Activated CD4-positive, CD25-positive, alpha-beta regulatory T cell treated with anti-CD3 and anti-CD28 coated beads, Interleukin-2, amount 50 U/mL, for 24 hours (primary cell): ENCODE data around the gene SH3TC2.

Source experiments
- ATAC-seq, 2 donors: fragments of 150-1000 bp; cut with Tn5 transposase; one replicate each; pipeline ENCODE4 v1.10.0; 2021; ENCODE audit warnings: mild to moderate bottlenecking in 1 of 2, moderate library complexity in 1 of 2

Gene SH3TC2

DNA sequence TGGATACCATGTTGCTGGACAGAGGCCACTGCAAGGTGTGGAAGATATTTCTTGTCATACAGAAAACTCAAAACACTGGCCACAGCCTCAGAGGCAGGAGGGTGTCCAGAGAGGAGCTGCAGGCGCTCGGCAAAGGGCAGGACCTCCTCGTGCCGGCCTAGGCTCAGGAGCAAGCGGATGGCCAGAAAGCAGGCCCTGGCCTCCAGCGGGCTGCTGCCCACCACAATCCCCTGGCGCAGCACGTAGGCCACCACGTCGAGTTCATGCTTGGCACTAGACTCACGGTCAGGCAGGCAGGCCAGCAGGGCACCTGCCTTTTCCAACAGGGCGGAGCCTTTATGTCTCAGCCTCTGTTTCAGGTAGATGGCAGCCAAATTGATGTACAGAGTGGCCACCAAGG lies 35.2 kb downstream of the SH3TC2 start:
- ATAC-seq = no peak

DNA sequence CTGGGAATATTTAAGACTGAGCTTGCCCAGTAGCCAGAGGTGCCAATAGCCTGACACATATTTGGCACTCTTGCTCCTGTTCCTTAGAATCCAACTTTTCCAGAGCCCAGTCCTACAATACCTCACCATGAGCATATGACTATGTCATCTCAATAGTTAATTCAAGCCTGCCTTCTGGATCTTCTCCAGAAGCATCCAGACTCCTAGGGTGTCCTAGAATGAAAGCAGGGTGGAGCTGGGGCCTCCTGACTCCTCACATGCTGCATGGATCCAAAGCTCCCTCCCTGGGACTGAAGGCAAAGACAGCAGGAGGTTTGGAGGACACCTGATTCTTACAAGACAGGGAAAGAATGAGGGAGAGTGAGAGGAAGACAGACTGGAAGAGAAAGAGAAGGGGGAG lies 37.9 kb downstream of the SH3TC2 start:
- no peak for ATAC-seq

DNA sequence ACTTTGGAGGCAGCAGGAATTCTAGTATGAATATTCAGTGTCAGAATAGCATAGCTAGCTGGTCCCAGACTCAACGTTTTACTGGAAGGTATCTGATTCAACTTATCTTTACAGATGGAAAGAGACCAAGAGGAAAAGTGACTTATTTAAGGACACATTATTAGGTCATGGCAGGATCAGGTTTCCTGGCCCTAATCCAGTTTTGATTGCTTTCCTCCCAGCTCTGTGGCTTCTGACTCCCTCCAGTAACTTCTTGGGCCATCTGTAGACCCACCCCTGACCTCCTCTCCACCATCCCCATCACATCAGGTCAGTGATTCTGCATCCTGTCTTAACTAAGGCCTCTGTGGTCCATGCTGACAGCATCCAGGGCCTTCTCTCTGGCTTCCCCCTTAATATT lies 38.4 kb downstream of the SH3TC2 start:
- ATAC-seq = no peak

DNA sequence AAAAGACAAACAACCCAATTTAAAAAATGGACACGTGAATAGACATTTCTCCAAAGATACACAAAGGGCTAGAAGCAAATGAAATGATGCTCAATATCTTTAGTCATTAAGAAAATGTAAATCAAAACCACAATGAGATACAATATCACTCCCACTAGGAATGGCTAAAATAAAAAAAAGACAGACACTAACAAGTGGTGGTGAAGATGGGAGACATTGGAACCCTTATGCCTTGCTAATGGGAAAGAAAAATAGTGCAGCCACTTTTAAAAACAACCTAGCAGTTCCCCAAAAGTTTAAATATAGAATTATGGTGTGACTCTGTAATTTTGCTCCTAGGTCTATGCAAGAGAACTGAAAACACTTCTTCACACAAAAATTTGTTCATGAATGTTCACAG lies 40.7 kb downstream of the SH3TC2 start:
- ATAC-seq = no peak

GRCh38 chr5:149019679-149020078 lies 43.2 kb downstream of the SH3TC2 start:
- ATAC-seq = no peak

- ATAC-seq = no peak
Observed at GRCh38 chr5:149018909-149019443, 43.9 kb downstream of the SH3TC2 start.

GRCh38 chr5:149017636-149018035 lies 45.2 kb downstream of the SH3TC2 start:
- no peak for ATAC-seq

- no peak for ATAC-seq
Observed at GRCh38 chr5:149015561-149015960, 47.3 kb downstream of the SH3TC2 start.

GRCh38 chr5:149015126-149015525 lies 47.7 kb downstream of the SH3TC2 start:
- no peak for ATAC-seq

DNA sequence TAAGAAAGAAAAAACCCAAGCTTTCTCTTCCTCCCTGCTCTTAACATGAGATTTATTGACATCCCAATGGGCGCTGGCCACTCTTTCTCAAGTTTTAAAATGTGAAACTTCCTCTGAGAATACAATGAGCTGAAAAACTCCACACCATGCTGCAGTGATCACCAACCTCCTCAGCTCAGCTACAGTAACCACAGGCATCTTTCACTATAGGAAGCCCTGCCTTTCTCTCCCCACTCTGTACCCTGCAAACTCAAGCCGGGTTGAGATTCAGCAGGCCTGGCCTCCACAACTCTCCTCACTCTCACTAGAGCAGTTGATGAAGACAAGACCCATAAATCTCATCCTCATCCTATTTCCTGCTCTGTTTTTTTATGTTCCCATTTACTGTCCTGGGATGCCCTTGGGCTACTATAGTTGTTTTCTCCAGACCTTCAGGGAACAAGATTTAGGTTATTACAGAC lies 48.3 kb downstream of the SH3TC2 start:
- no peak for ATAC-seq

GRCh38 chr5:149013796-149014195 lies 49.1 kb downstream of the SH3TC2 start:
- no peak for ATAC-seq

GRCh38 chr5:149012350-149012749 lies 50.5 kb downstream of the SH3TC2 start:
- ATAC-seq = no peak

- ATAC-seq = no peak
Observed at GRCh38 chr5:149011728-149012127, 51.1 kb downstream of the SH3TC2 start.

GRCh38 chr5:149011084-149011483 lies 51.8 kb downstream of the SH3TC2 start:
- no peak for ATAC-seq

GRCh38 chr5:149007174-149007573 lies 55.7 kb downstream of the SH3TC2 start:
- no peak for ATAC-seq

- no peak for ATAC-seq
Observed at GRCh38 chr5:149006426-149006825, 56.4 kb downstream of the SH3TC2 start.

- no peak for ATAC-seq
Observed at GRCh38 chr5:149005077-149005892, 57.6 kb downstream of the SH3TC2 start.

- ATAC-seq = no peak
Observed at GRCh38 chr5:149004559-149004958, 58.3 kb downstream of the SH3TC2 start.

DNA sequence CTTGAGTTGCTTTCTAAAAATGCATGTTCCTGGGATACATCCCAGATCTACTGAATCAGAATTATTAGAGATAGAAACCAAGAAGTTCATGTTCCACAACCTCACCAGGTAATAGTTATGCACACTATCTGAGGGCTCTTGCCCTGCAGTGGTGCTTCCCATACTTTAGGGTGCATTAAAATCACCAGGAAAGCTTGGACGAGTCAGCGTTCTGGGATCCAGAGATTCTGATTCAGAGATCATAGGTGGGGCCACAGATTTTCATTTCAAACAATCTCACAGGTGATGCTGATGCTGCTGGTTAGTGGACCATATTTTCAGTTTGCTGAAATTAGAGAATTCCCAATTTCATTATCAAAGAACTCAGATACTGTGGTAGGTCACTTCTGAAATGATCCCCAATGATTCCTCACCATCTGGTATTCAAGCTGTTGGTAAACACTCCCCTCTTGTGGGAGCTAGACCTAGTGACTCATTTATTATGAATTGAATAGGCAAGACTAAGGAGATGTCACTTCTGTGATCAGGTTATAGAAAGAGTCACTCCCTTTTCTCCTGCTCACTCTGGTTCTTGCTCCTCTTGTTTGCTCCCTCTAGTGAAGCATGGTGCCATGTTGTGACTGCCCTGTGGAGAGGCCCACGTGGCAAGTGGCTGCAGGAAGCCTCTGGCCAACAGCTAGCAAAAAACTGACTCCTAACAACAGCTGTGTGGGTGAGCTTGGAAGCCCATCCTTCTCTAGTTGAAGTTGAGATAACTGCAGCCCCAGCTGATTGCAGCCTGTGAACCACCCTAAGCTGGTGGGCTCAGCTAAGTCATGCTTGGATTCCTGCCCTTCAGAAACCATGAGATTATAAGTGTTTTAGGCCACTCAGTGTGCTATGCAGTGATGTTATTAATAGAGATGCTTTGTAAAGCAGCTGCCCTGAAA lies 59.8 kb downstream of the SH3TC2 start:
- ATAC-seq = no peak

DNA sequence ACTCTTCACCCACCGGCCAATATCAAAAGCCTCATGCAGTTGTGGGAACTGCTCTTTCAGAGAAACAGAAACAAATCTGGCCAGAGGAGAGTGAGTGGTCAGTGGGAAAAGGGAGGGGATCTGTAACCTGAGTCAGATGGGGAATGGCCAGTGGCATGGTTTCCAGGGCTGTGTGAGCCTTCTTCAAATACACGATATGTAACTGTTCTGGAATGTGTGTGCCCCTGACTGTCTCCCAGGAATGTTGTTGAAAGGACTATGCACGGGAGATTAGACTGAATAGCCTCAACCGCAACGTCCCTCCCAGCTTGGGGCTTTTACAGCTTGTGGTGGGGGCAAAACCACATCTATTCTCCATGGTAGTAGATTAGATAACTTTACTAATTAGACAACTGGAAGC lies 60.8 kb downstream of the SH3TC2 start:
- no peak for ATAC-seq

DNA sequence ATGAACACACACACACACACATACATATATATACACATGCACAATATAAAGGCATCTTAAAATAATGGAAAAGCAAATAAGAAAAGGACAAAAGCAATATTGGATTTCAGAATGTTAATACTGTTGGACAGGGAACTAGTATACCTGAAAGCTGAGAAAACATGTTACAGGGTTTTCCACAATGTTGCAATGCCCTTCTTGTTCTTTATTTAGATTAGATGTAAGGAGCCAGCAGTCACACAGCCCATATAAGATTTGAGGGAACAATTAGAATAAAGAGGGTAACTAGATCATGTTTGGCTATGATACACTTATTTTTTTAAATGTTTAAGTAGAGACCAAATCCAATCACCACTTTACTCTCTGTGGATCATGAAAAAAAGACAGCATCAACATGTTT lies 61.7 kb downstream of the SH3TC2 start:
- no peak for ATAC-seq

DNA sequence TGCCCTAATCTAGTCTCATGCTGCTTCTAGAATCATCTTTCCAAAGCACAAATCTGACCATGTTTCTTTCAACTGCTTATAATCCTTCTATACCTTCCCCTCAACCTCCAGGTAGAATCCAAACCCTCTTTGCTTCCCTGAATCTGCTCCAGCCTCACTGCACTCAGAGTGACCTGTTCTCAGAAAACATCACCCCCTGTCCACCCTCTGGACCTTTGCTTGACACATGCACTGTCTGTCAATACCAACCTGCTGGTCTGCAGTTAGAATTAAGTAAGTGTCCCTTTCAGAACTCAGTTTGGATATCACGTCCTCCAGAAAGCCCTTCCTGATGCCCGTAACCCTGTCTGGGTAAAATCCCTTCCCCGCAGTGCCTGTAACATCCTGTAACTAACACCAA lies 63.1 kb downstream of the SH3TC2 start:
- ATAC-seq = no peak

DNA sequence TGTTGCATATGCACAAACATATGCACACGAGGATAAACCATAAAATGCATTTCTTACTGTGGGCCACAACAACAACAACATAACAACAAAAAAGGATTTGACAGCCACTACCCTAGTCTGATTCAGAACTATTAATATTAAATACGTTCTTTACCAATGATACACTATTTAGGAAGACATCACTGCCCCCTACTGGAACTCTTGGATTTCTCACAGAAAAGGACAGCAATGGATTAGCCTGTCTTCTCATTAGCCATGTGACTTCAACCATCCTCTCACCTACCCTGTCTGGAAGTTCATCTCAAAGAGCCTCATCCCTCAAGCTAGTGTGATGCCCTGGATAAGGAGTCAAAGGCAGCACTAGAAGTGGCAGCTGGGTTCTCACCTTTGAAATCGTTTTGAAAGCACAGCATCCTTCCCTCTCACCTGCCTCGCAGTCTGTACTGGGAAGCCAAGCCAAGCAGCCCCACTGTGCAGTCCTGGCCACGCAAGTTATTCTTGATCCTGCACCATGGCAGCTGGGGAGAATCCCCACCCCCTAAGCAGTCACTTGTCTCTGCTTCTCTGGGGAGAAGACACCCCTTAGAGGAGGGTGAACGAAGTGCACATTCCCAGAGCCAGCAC lies 64.6 kb downstream of the SH3TC2 start:
- no peak for ATAC-seq
